ENCODE data around the gene DEXI. TPM values are rescaled to one million over a fixed set of nuclear protein-coding genes. Genes with fewer than 3 reads are reported as not detected.

Gene DEXI
- total RNA-seq, 1 experiment from 2014 or later: 28.3 TPM

- H3K18ac ChIP-seq (ENCODE audit: insufficient read length, low read depth, low read length): no peak overlapping the region
- Mint-ChIP-seq H3K4me3 (no peak overlapping the region), H3K4me1 (peaks cover 0 to 8% of the 10 kb centered on the region in 2 experiments; a peak in 3 of 4 replicates), H3K36me3 (ENCODE audit: insufficient read depth in 1 of 3, low read depth in 3 of 3) (peaks cover 6 to 14% (median 11%) of the 10 kb centered on the region in 3 experiments), H3K27ac (peak overlapping the region in 1 of 3 experiments; percentile 67; a peak in 3 of 7 replicates), H3K27me3 (ENCODE audit: low read depth) (no peaks in the 10 kb centered on the region; the same call in 1 of the 2 replicates), H3K9me3 (no peaks in the 10 kb centered on the region)
- H3K27ac ChIP-seq (ENCODE audit: insufficient read length, low read depth, low read length): no peak overlapping the region
- no peak overlapping the region for H4K5ac ChIP-seq (ENCODE audit: insufficient read length, low read depth, low read length)
- no peaks in the 10 kb centered on the region for H3K79me2 ChIP-seq (ENCODE audit: insufficient read depth, low read length)
- no peak for TF ChIP-seq CTCF (conservative IDR thresholded peaks at IDR 0.05)
- H3K27me3 ChIP-seq (ENCODE audit: insufficient read depth, low read length): no peaks in the 10 kb centered on the region
- no peak overlapping the region for H3K56ac ChIP-seq (ENCODE audit: insufficient read length, low read depth, low read length)
- DNase-seq: no peak
- H2BK20ac ChIP-seq (ENCODE audit: low read depth, low read length, poor library complexity, severe bottlenecking): no peak overlapping the region
- no peak overlapping the region; the same call in 1 of the 2 replicates for H3K14ac ChIP-seq (ENCODE audit: insufficient read depth, low read length)
- H3K9ac ChIP-seq (ENCODE audit: extremely low read depth, insufficient read length, low read length): no peak overlapping the region
- no peaks in the 10 kb centered on the region for H3K4me1 ChIP-seq (ENCODE audit: insufficient read depth, low read length)
- no peaks in the 10 kb centered on the region for H3K9me3 ChIP-seq (ENCODE audit: control insufficient read depth, low read depth, low read length)
- H4K8ac ChIP-seq (replicated peaks; ENCODE audit: insufficient read length, low read depth, low read length): no peak overlapping the region
- H3K4ac ChIP-seq (ENCODE audit: low read depth, low read length): no peak overlapping the region
- H2BK12ac ChIP-seq (ENCODE audit: insufficient read length, low read depth, low read length): no peak overlapping the region
- no peak overlapping the region for H2BK15ac ChIP-seq (ENCODE audit: low read depth, low read length)
- no CpG with 5 or more reads among the region's 14 CpGs for WGBS (ENCODE audit: extremely low coverage, insufficient read length, low lambda C conversion rate)
- H3K79me1 ChIP-seq (ENCODE audit: insufficient read depth, low read depth, low read length, poor library complexity, severe bottlenecking): no peaks in the 10 kb centered on the region
- H3K23ac ChIP-seq (ENCODE audit: insufficient read length, low read depth, low read length): no peak overlapping the region
- no peak overlapping the region for H2BK5ac ChIP-seq (ENCODE audit: insufficient read length, low read length)
- no peak overlapping the region for H2AFZ ChIP-seq (ENCODE audit: low read length)
- no peak overlapping the region for H2BK120ac ChIP-seq (ENCODE audit: low read depth, low read length, poor library complexity, severe bottlenecking)
- no peaks in the 10 kb centered on the region for H4K20me1 ChIP-seq (ENCODE audit: control insufficient read depth, insufficient read depth, insufficient read length)
- H2AK5ac ChIP-seq (ENCODE audit: insufficient read length, low read length): no peak overlapping the region
- H3K23me2 ChIP-seq (ENCODE audit: insufficient read length, low read depth, low read length, poor library complexity, severe bottlenecking): no peaks in the 10 kb centered on the region
- no peak overlapping the region for H3K4me2 ChIP-seq (ENCODE audit: insufficient read depth, insufficient read length, low read length)
- no peak overlapping the region for H3T11ph ChIP-seq (ENCODE audit: low read length)
- no peak overlapping the region for H4K91ac ChIP-seq (ENCODE audit: insufficient read length, low read depth, low read length)
Measured at GRCh38 chr16:10923650-10924214, 18.5 kb downstream of the DEXI start.

All from H9 (cell line).